A172 (cell line): ENCODE results near the gene NXN. TPM values are rescaled to one million over a fixed set of nuclear protein-coding genes. Genes with fewer than 3 reads are reported as not detected.
"Not testable (repeated sequence)": the region's sequence is repeated elsewhere in the genome, so short reads cannot be mapped to it uniquely, and the experiment has no call there.

ENCODE experiments used
- DNase-seq: peaks from one replicate; pipeline ENCODE4 v3.0.0-alpha.2; 2015; ENCODE audit warnings: low spot score
- total RNA-seq: library from RNA; depleted of rRNA; stranded (reverse); fragments of >200 nt; shearing (Covaris generic); gene quantifications from 2 replicates; pipeline ENCODE4 v1.2.3, GENCODE V29; 2014

NXN gene
- total RNA-seq, 1 experiment from 2014 or later = 7.2 TPM

DNA sequence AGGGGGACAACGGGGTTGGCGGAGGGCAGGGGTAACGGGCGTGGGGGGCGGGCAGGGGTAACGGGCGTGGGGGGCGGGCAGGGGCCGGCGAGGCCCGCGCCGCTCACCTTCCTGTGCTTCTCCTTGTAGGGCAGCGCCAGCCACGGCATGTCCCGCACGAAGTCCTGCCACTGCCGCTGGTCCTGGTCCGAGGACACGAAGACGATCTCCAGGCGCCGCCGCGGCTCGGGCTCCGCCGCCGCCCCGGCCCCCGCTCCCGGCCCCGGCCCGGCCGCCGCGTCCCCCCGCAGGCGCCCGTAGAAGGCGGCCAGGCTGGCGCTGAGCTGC lies 401 bp downstream of the NXN start:
- DNase-seq = no peak

DNA sequence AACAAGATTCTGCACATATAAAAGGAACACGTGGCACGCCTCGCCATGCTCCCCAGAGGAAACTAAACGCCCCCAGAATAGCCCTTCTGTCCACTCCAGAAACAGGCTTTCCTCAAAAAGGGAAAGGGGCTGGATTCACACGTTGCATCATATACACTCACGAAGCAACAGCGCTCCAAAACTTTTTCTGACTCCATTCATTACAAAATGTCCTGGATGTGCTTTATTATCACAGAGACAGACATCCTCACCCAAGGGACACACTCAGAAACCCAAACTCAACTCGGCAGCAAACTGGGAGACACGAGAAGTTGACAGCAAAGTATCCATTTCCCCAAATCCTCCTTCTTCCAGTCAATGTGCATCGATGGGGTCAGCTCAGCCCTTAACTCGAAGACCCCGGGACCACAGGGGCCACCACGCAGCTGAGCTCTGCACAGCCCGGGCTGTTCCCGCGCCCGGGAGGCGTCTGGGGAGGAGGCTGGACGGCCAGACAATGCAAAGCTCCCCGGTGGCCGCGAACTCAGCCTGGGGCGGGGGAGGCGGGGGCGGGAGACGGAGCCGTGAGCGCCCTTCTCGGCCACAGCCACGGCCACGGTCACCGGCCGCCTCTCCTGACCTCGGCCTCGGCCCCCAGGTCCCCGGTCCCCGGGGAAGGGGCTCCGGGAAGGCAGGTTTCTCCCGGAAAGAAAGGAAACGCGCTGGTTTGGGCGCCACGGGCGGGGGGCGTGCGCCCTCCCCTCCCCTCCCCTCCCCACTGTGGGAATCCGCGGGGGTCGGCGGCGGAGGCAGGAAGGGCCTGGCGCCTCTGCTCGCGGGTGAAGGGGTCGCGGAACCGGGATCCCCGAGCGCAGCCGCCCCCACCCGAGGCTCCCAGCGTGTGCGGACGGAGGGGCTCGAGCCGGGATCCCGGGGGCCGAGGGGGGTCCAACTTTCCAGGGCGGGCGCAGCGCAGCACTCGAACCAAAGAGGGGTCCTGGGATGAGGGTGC lies 1.2 kb downstream of the NXN start:
- DNase-seq = no peak

DNA sequence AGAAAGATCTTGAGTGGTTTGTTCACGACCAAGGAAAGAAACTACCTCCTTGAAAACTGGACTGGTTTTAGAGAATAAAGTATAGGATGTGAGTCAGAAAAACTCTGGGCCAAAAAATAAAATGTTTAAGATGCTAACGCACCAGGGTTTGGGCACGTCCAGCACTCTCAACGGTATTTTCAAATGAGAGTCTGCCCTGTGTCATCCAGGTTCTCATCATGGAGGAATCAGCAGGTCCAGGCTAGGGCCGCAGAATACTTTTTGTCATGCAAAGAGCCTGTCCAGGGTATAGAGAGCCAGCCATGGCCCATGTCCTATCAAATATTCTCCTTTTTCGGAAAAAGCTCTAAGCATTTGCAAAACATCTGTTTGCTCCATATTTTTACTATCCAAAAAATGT lies 2.4 kb downstream of the NXN start:
- no peak for DNase-seq

DNA sequence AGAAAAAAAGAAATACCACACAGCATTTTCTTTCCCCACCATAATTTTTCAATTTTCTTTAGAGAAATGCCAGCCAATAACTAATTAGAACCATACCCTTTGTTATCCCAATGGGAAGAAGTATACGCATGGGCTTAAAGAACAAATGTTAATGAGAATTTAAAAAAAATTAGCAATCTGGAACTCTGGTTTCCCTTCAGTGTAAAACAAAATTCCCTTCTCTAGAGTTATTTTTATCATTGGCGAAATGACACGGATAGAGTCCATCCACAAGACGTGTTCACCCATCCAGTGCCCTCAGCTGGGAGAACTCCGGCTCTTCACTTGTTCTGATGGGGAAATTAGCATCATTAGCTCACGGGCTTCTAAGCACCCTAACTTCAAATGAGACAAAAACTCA lies 3.3 kb downstream of the NXN start:
- no peak for DNase-seq

DNA sequence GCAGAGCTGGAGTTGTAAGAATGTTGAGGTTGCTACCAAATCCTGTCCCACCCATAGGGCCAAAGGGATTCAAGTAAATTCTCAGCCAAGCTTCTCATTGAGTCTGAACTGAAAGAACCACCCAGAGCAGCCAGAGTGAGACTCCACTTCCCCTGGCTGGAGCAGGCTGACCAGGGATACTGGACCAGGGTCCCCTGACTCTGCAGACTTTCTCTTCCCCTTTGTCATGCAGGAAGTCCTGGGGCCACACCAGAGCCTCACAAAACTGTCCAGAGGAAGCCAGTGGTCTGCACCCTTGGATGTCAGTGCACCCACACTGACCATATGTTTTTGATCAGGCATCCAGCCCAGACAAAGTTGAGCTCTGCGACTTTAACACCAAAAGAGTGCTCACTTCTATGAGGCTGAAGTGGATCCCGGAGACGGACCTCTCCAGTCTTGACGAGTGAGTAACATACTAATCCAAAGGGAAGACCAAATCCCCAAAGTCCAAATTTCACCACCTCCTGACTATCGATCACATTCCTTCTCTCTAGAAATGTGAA lies 4.1 kb downstream of the NXN start:
- DNase-seq = no peak

DNA sequence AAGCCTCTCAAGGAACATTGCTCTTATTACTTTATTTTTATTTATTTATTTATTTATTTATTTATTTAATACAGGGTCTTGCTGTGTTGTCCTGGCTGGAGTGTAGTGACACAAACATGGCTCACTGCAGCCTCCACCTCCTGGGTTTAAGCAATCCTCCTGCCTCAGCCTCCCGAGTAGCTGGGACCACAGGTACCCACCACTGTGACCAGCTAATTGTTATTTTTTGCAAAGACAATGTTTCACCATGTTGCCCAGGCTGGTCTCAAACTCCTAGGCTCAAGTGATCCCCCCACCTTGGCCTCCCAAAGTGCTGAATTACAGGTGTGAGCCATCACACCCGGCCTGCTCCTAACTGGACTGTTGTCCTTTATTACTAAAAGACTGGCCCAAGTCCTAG lies 4.8 kb downstream of the NXN start:
- not testable (repeated sequence) for DNase-seq

DNA sequence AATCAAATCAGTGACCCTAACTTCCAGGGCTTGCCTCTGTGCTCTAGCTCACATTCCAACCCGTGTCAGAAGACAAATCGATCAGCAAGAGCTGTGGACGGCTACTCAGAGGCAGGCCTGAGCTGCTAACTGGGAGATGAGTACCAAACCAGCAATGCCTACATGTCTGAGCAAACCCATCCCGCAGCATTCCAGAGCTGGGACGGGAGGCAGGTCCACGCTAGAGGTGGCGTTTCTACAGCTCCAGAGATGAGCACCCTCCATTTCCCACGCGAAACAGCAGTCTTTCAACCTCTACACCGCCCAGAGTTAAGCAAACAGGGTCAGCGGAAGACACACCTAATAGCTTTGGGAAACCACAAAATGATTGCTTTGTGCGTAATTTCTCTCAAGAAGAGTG lies 6.5 kb downstream of the NXN start:
- no peak for DNase-seq

DNA sequence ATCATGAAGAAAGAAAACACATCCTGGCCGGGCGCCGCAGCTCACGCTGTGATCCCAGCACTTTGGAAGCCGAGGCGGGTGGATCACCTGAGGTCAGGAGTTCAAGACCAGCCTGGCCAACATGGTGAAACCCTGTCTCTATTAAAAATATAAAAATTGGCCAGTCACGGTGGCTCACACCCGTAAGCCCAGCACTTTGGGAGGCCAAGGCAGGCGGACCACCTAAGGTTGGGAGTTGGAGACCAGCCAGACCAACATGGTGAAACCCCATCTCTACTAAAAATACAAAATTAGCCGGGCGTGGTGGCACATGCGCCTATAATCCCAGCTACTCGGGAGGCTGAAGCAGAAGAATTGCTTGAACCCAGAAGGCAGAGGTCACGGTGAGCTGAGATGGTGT lies 7.7 kb downstream of the NXN start:
- DNase-seq = not testable (repeated sequence)

DNA sequence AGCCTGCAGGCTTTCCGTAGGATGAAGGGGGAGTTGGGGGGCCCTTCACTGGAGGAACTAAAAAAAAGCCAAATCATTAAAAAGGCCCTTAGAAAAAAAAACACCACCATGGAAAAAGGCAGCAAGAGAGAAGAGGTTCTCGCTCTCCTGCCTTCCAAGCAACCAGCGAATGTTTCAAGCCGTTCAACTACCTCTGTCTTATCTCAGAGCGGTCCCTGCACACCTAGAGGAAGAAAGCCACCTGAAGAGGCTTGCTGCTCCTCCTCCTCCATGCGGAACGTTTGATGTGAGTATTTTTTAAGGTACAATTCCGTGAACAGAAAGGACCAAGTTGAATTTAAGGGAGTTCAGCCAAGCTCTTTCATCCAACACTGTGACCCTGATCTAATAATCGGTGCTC lies 9.2 kb downstream of the NXN start:
- DNase-seq = no peak

DNA sequence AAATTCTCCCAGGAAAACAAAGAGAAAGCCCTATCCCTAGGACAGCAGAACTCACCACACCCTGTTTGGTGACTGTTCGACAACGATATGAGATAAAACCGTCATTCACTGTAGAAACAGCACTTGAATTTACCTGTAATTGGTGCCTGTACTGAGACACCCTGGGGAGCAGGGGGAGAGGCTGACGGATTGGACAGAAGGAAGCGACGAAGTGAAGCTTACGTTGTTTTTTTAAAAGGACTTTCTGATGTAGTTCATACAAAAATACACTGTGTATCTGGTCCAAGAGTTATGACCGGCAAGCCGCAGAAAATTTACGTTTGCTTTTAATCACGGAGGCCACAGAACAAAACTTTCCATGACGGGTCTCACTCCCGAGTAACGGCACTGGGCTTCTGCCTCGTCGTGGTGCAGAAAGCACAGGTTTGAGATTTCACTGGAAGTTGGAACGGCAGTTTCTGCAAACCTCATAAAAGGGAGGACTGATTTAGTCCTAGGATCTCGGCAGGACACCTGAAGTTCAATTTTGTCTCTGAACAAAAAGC lies 9.7 kb downstream of the NXN start:
- no peak for DNase-seq

DNA sequence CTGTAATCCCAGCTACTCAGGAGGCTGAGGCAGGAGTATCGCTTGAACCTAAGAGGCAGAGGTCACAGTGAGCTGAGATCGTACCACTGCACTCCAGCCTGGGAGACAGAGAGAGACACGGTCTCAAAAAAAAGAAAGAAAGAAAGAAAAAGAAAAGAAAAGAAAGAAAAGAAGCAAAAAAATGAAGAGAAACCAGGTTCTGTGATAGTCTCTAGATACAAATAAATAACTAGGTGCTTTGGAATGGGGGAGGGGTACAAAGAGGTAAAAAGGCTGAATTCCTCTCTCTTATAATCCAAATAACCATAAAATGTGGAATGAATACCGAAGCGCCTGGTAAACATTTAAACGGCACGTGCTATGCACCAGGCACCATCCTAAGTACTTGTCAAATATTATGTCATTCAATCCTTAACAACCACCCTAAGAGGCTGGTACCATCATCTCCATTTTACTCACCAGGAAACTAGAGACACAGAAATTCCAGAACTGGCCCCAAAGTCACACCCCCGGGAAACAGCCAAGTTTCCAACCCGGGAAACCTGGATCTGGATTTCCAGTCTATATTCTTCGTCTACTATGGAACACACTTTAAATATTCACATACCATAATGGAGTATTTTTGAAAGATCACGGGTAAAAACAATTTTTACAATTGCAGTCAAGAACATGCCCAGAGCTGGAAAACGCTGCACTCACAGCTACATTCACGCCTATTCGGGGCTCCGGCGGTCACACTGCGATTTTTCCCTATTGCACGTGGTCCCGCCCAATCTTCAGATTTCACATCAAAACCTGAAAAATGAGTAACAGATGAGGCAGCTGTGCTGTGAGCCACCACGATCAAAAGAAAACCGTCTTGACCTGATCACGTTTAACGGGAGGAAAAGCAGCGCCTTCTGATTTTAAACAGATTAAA lies 10.5 kb downstream of the NXN start:
- no peak for DNase-seq

DNA sequence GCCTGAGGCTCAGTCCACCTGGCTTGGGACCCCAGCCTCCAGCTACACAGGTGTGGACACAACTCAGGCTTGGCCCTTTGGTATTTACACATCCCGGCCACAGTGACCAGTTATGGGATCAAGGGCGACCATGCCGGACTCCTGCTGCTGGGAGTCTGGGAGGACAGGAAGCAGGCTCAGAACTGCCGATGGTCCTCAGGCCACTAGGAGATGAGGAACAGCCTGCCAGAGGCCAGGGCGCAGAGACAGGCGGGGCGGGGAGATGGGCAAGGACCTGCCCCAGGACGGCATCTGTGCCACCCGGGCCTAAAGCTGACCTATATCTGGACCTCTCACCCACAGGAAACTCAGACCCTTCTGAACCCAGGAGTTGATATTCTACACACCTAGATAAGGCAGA lies 12.5 kb downstream of the NXN start:
- no peak for DNase-seq

DNA sequence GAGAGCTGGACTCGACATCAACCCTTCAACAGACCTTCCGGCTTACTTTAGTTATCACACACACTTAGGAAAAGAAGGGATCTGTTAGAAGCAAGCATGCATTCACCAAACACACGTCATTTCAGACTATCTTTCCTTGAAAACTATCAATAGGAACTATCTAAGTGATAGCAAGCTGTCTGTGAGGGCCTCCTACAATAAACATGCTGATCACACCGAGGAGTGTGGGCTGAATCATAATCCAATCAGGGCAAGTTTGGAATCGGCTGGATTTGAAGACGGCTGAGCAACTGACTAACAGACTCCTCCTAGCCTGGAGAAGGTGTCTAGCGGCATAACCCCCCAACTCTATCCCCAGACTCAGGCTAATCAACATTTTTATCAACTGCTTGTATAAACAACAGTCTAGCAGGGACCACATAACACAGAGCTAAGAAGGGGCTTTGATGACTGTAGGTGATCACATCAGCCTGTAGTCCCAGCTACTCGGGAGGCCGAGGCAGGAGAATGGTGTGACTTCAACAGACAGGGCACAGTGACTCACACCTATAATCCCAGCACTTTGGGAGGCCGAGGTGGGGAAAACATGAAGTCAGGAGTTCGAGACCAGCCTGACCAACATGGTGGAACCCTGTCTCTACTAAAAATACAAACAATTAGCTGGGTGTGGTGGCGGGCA lies 14.1 kb downstream of the NXN start:
- DNase-seq = no peak

DNA sequence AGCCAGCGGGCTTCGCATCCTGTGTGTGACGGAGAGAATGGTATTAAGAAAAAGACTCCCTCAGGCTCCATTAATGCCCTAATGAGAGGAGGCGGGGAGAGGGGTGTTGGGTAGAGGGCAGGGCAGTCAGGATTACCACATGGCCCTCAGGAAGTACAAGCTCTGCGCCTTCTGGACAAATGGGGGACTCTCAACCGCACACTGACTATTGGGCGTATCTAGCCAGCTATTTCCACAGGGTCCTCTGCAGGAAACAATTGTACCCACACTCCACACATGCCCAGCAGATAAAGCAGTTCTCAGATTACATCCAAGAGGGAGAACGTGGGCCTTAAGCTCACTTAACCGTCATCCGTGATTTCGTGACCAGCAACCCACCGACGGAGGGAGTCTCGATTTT lies 14.7 kb downstream of the NXN start:
- DNase-seq = no peak

DNA sequence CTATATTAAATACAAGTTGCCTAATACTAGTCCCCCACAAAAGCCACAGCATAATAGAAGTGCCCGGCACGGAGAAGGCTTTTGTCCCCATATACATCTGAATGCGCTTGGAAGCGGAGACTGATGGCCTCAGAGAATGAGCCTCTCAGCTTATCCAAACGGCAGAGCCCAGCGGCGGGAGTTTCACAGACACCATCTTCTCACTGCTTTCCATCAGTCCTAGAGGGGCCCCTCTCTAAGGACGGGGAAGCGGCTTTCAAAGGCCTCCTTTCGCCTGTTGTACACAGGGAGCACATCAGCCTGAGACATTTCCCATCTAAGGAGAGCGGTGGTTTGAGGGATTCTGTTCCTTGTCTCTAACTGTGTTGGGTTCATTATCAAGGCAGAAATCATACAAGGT lies 16.9 kb downstream of the NXN start:
- no peak for DNase-seq

DNA sequence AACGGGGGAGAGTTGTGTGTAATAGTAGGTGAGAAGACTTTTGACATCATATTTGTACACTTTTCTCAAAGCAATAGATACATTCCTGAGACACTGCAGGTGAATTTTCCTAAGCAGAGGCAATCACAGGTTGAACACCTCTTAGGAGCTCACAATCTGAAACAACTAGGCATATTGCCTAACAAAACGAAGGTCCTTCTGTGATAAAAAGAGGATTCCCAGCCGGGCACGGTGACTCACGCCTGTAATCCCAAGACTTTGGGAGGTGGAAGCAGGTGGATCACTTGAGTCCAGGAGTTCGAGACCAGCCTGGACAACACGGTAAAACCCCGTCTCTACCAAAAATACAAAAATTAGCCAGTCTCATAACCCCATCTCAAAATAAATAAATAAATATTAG lies 17.4 kb downstream of the NXN start:
- no peak for DNase-seq

DNA sequence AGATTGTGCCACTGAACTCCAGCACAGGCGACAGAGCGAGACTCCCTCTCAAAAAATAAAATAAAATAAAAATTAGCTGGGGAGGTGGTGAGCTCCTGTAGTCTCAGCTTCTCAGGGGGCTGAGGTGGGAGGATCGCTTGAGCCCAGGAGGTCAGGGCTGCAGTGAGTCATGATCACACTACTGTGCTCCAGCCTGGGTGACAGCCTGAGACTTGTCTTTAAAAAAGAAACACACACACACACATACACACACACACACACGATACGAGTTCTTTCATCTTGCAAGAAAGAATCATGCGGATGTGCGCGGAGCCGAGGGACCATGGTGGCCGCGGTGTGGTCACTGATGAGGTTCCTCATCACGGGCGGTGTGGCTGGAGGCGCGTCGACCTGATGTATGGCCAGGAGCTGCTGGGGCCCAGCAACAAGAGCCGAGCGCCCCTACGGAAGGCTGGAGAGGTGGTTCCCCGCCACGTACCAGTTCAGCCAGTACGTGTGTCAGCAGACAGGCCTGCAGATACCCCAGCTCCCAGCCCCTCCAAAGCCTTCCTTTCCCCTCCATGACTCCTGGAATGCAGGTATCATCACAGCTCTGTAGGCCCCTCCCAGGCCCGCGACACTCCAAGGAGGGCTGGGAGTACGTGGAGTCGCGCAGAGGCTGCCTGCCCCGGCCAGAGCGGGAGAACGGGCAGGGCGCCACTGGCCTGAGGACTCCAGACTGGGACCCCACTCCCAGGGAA lies 20.7 kb downstream of the NXN start:
- no peak for DNase-seq

DNA sequence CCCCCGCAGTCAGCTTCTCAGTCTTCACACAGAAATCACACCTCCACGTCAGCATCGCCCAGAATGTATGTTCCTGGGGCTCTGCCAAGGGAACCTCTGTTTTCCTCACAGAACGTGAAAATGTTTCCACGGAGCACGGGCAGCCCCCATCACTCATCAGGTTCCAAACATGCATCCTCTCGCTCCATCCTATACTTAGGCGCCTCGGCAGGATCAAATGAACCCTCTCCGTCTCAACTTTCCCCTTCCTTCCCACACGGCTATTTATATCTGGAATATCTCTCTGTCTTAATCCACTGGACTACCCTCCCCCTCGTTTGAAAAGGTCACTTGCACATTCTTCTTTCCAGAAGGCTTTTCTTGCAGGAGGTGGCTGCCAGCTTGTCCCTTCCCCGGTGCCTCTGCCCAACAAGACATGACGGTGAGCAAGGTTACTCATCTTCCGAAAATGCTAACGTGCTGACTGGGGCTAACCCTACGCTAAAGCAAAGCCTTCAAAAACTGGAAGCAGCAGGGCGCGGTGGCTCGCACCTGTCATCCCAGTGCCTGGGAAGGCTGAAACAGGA lies 21.6 kb downstream of the NXN start:
- peak; percentile 50 for DNase-seq

DNA sequence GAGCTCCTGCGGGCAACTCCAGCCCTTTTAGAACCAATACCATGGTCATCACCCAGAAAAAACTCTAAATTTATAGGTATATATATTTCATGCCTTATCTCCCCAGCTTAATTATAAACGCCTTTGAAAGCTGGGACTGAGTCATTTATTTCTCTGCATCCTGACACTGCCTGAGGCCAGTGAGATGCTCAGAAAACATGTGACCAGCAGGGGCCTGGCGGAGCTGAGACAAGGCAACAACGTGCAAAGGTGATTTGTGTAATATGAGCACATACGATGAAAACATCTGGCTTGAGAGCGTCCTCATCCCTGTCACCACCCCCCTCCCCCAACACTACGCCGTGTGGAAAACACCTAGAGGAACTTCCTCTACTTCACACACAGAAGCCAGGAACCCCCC lies 22.7 kb downstream of the NXN start:
- DNase-seq = peak; percentile 79

DNA sequence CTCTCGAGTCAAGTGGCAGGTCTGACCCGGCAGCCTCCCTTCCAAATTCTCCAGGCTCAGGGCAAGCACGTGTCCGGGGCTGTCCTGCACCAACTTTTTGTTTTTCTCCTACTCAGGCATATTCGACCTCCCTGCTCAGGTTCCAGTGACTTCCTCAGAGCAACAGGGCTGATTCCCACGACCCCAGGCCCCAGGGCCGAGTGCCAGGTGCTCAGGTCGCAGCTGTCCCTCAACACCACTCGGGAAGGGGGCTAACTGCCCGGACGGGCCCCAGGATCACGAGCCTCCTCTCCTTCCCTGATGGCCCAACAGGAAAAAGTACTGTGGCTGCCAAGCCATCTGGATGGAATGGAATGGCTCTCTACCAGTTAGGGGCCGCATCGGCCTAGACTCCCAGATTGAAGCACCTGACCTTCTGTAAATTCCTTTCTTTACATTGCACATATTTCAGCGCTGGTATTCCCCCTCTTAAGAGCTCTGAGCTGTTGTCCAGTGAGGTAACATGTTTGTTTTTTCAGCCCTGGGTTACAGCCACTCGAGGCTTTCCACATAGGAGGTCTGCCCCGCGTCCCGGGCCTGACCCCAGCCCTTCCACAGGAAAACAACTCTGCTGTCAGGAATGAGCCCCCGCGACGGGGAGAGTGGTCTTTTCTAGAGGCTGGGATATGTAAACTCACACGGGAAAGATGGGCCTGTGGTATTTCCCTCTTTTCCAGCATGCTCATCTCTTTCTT lies 25.0 kb downstream of the NXN start:
- peak; percentile 69 for DNase-seq
